Measurements from ENCODE around the gene PANK4.
"Not testable (repeated sequence)": the region's sequence is repeated elsewhere in the genome, so short reads cannot be mapped to it uniquely, and the experiment has no call there.

Gene PANK4

DNA sequence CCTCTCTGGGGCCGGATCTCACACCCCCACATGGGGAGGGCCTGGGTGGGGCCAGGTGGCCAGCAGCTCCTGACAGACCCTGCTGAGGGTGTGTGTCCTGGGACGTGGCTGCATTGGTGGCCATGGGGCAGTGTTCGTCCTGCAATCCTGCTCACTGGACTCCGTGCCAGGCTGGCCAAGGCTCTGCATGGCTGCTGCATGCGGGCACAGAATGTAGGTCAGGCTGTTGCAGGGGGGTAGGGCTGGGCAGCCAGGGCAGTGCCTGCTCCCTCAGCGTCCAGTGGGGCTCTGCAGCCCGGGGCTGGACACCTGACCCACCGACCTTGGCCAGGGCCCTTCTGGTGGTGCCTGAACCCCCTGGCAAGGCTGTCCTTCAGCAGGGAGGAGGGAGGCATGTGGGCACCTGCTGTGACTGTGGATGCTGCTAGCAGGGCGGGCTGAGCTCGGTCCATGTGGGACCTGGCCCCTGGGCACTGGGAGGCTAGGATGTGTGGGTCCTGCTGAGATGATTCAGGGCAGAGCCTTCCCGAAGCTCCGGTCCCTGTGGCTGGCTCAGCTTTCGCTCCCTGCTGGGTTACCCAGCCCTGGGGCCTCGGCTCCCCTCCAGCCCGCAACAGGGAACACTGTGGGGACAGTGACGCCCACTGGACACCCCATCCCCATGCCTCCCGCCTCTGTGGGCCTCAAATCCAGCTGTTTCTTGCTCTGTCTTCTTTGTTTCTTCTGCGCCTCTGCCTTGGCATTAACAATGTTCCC, 65.2 kb downstream of the PANK4 start:
- no peak for DNase-seq (ENCODE audit: low read depth in 2 of 2)

DNA sequence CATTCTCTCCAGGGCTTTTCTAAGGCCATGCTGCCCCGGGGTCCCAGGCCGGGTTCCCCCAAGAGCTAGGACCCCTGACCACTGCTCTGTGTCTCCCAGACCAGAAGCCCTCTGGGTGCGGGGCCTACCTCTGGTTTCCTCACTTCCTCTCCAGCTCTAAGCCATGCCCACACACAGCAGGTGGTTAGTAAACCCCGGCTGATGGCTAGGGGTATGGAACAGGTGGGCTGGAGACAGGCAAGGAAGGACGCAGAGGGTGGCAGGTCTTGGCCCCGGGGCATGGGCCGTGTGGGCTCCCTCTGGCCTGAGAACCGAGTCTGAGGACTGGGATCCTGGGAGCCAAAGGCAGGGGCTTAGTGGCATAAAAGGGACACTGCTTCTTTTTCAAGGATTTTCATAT, 66.2 kb downstream of the PANK4 start:
- no peak for DNase-seq (ENCODE audit: low read depth in 2 of 2)

DNA sequence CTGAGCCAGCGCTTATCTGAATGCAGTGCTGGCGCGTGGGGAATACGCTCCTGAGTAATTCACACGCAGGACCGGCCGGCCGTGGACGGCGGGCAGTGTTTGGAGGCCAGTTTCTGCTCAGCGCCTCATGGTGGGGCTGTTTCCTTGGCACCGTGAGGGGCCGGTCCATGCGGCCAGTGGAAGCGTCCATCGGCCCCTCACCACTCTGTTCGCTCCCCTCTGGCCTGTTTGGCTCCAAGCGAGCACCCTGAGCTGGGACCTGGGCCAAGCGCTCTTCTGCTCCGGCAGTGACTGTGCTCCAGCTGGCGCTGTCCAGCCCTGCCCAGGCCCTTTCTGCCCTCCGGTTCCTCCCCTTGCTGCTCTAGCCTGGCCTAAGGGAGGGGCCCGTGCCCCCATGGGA, 66.6 kb downstream of the PANK4 start:
- no peak for DNase-seq (ENCODE audit: low read depth in 2 of 2)

DNA sequence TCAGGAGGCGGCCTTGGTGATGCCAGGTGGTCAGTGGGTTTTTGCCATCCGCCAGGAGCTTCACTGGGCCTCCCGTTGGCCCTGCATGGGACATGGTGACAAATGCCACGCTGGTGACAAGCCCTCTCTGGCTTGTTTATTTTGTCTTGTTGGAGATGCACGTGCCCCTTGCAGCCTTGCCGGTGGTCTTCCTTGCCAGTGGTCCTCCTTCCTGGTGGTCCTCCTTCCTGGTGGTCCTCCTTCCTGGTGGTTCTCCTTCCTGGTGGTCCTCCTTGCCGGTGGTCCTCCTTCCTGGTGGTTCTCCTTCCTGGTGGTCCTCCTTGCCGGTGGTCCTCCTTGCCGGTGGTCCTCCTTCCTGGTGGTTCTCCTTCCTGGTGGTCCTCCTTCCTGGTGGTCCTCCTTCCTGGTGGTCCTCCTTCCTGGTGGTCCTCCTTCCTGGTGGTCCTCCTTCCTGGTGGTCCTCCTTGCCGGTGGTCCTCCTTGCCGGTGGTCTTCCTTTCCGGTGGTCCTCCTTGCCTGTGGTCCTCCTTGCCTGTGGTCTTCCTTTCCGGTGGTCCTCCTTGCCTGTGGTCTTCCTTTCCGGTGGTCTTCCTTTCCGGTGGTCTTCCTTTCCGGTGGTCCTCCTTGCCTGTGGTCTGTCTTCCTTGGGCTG, 67.2 kb downstream of the PANK4 start:
- DNase-seq (ENCODE audit: low read depth in 2 of 2) = not testable (repeated sequence)

DNA sequence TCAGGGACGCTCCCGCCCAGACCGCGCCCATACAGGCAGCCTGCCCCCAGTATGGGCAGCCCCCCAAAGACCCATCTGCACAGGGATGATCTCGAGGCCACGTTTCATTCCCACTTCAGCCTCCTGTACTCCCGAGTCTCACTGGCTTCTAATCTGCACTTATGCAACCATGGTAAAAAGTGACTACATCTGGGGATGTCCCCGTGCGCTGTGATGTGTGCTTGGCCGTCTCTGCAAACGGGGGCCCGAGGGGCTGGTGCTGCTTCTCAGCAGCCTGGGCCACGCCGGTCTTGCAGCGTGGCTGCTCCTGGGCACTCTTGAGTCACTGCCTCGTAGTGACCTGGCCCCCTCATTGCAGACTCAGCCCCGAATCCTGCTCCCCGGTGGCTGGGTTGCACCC, 67.7 kb downstream of the PANK4 start:
- no peak for DNase-seq (ENCODE audit: low read depth in 2 of 2)
